Effector CD8-positive, alpha-beta T cell (primary cell): ENCODE measurements around the gene CCSER1.
"Not testable (repeated sequence)": the region's sequence is repeated elsewhere in the genome, so short reads cannot be mapped to it uniquely, and the experiment has no call there.

Source experiments
- DNase-seq: peaks from one replicate; lab custom pipeline; 2025; lab: John Stamatoyannopoulos, UW

CCSER1 gene

DNA sequence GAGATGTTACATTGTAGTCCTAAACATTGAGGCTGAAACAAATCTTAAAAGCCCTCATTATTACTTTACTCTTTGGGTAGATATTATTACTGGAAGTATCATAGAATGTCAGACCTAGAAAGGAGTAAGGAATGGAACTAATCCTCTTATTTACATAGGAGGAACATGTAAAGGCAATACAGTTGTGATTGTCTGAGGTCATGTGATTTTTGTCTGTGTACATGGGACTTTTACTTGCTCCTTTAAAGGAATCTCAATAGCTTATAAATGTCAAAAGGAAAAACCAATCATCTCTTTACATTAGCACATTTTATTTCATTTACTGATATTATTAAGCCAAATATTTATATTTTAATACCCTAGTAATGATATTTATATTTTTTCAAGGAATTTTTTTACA is 568.2 kb downstream of the CCSER1 start:
- no peak for DNase-seq

DNA sequence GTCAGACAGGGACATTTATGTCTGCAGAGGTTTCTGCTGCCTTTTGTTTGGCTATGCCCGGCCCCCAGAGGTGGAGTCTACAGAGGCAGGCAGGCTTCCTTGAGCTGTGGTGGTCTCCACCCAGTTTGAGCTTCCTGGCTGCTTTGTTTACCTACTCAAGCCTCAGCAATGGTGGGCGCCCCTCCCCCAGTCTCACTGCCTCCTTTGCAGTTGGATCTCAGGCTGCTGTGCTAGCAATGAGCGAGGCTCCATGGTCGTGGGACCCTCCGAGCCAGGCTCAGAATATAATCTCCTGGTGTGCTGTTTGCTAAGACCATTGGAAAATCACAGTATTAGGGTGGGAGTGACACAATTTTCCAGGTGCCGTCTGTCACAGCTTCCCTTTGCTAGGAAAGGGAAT is 578.3 kb downstream of the CCSER1 start:
- DNase-seq: not testable (repeated sequence)

- DNase-seq: no peak
Observed at GRCh38 chr4:90715242-90715641, 588.0 kb downstream of the CCSER1 start.

DNA sequence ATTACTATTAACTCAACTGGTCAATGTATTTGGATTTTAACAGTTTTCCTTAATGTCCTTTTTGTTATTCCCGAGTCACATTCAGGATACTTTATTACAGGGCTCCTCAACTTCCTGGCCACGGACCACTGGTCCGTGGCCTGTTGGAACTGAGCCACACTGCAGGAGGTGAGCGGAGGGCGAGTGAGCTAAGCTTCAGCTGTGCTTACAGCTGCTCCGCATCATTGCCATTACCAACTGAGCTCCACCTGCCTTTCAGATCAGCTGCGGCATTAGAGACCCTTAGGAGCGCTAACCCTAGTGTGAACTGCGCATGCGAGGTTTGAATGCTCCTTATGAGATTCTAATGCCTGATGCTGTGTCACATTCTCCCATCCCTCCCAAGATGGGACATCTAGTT is 591.7 kb downstream of the CCSER1 start:
- no peak for DNase-seq

GRCh38 chr4:90727938-90728337 is 600.7 kb downstream of the CCSER1 start:
- no peak for DNase-seq

- DNase-seq: no peak
Observed at GRCh38 chr4:90730752-90731151, 603.6 kb downstream of the CCSER1 start.

DNA sequence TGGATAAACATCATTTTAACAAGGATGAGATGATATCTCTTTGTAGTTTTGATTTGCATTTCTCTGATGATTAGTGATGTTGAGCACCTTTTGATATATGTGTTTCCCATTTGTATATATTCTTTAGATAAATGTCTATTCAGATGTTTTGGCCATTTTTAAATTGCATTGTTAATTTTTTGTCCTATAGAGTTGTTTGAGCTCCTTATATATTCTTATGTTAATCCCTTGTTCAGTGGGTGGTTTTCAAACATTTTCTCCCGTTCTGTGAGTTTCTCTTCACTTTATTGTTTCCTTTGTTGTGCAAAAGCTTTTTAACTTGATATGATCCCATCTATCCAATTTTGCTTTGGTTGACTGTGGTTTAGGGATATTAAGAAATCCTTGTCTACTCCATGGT is 606.0 kb downstream of the CCSER1 start:
- DNase-seq: no peak

GRCh38 chr4:90745176-90745575 is 618.0 kb downstream of the CCSER1 start:
- DNase-seq: no peak

- no peak for DNase-seq
Observed at GRCh38 chr4:90753068-90753467, 625.9 kb downstream of the CCSER1 start.

DNA sequence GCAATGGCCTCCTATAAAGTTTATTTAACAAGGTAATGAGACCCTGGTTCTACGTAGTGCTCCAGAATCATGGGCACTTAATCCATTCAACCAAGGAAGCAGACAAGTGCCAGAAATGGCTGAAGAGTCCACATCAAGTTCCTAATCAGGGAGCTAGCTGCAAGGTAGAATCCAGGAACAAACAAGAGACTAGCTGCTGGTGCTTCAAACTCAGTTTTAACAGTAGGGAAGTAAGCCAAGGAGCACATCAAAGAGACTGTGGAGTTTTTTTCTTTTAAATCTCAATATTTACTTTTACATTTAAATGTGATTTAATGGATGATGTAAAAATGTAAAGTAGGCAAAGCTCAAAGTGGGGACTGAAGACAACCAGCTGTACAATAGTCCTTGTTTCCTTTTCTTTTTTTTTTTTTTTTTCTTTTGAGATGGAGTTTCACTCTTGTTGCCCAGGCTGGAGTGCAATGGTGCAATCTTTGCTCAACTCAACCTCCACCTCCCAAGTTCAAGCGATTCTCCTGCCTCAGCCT is 630.4 kb downstream of the CCSER1 start:
- no peak for DNase-seq

GRCh38 chr4:90760059-90760458 is 632.9 kb downstream of the CCSER1 start:
- DNase-seq: no peak

GRCh38 chr4:90766837-90767236 is 639.6 kb downstream of the CCSER1 start:
- no peak for DNase-seq

GRCh38 chr4:90769251-90769650 is 642.1 kb downstream of the CCSER1 start:
- DNase-seq: no peak

DNA sequence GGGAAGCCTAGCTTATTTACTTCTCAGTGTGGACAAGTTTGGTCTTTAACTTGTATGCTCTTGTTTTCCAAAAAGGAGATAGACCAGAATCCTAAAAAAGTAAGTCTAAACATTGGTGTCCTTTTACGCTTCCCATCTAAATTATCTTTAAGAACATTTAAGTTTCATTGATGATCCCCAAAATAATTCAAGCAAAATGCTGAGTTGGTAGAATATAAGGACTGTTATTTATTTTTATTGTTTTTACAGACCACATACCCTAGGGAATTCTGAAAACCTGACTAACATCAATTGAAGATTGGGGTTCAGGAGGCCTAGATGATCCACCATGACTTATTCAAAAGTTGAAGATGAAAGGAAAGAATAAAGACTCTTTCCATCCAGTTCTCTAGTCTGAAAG is 653.0 kb downstream of the CCSER1 start:
- no peak for DNase-seq

DNA sequence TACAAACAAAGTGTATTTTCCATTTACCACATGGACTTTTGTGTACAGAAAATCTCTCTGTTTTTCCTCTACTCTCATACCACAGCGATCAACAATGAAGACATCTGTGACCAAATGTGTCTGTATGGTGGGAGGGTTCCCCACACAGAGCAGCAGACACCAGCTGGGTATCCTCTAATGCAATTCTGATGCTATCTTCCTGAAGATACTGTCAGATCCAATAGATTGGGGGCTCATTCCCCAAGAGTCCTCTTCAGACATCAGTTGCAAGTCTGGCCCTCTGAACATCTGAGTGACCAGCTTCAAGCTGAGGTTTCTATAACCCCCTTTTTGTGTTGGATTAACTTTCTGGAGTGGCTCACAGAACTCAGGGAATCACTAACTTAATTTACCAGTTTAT is 659.4 kb downstream of the CCSER1 start:
- DNase-seq: no peak

DNA sequence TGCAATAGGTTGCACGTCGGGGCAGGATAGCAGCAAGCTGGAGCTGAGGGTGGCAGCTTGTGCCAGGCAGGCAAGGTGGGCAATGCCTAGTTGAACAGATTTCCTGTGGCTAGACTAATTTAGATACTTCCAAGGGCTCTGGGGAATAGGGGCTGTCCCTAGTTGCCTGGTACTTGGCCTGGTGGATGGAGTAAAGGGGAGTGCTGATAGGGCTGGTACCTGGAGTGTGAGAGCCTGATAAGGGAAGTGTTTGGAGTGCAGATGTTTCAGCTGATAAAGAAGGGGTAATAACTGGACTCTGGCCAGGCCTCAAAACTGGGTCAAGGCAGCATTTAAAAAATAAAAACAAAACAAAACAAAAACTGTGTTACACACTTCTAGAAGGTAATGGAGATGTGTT is 665.5 kb downstream of the CCSER1 start:
- DNase-seq: no peak

DNA sequence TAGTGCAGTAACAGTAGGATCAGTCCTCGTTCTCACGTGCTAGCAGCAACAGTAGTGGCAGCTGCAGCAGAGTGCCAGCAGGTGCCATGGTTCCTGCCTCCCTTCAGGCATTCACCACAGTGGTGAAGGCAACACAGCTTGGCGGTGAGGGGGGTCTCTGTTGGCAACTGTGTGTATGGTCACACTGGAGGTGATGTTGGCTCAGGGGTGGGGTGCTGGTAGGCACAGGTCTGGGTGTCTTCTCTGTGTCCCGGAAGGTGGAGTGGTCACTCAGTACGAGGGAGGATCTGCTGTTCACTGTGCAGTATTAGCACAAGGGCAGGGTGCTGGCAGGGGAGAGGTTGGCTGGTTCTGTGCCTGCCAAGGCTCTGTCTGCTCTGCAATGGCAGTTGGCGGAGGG is 671.8 kb downstream of the CCSER1 start:
- DNase-seq: no peak

DNA sequence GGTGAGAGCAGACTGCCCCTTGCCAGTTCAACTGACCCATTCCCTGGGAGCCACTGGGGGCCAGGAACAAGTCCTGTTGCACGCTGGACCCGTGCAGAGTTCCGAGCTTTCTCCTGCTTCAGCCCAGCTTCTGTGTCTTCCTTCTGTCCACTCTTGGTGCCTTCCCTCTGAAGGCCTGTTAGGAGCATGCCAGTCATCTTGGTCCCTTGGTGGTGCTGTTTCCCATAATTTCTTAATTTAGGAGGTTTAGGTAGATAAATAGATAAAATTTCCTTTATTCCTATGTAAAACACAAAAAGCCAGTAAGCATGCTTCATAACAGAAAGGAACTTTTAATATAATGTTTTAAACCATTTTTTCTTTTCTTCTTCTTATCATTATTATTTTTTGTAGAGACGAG is 672.7 kb downstream of the CCSER1 start:
- no peak for DNase-seq

GRCh38 chr4:90815569-90815968 is 688.4 kb downstream of the CCSER1 start:
- DNase-seq: no peak

- no peak for DNase-seq
Observed at GRCh38 chr4:90816754-90817153, 689.6 kb downstream of the CCSER1 start.

DNA sequence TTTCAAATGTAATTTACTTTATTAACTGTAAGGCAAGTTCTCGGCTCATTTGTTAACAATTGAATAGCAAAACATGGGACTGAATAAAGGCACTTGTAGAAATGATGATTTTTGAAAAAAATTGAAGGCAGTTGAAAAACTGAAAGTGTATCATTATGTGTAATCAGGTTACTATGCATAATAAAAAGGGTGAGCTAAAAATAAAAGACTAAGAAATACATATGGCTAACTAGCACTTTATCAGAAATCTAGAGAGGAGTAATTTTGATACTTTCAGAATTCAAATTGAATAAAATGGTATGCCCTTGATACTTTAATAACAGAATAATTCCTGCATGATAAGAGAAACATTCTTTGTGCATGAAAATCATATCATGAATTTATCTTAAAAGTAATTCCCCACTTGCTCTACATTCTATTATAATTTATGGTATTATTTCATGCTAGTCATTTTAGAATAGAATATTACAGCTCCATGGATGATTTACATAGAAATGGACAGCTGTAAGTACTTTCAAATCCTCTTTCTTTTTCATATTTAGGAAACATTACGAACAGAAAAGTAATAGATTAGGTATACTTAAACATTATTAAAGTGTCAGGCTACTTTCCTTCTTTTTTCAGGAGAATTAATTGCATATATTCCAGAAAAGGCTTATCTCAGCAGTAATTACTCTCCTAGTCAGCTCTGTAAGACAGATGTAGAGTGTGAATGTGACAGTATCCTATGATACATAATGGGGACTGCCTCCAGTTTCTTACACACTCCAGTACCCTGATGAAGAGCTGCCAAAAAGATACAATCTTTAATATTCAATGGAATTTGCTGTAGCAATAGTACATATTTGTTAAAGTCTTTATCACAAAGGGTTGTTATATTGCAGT is 697.3 kb downstream of the CCSER1 start:
- DNase-seq: no peak

DNA sequence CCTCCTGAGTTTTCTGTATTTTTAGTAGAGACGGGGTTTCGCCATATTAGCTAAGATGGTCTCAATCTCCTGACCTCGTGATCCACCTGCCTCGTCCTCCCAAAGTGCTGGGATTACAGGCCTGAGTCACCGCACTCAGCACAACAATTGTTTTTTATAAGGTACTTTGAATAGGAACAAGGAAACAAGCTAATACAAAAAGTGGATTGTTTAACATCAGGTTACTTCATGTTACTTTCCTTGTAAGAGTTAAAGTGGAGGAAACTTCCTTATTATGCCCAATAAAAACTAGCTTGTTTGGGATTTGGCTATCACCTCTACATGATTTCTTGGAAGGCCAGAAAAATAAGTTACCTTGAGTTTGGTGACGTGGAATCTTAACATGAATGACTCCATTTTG is 698.7 kb downstream of the CCSER1 start:
- no peak for DNase-seq

GRCh38 chr4:90833706-90834105 is 706.5 kb downstream of the CCSER1 start:
- DNase-seq: no peak

DNA sequence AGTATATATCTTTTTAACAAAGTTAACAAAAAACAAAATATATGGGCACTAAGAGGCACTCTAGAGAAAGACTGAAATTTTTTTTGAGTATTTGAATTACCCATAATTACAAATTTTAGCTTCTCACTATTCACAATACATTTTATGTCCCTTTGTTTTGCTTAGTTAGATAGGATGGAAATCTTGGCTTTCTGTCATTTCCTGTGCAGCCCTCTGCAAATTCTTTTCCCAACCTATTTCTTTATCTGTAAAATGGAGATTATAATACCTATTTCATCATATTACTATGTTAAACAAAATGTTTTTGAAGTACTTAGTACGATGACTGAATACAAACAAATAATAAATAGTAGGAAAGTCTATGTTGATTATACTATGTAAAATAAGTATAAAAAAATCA is 710.0 kb downstream of the CCSER1 start:
- no peak for DNase-seq
